Panc1 (cell line): Measurements from ENCODE around the gene TMEM204.

Source experiments
- POLR2AphosphoS5 ChIP-seq: IDR thresholded peaks from 2 replicates; pipeline ENCODE4 v1.6.1; 2012; ENCODE audit warnings: mild to moderate bottlenecking, low read depth, low read length, moderate library complexity
- REST ChIP-seq, 2 experiments: IDR thresholded peaks; 2 replicates each; pipeline ENCODE4 v1.6.1; 2011 to 2012; ENCODE audit warnings: low read depth in 2 of 2, control low read depth in 1 of 2, low read length in 1 of 2, mild to moderate bottlenecking in 1 of 2, moderate library complexity in 1 of 2; ENCODE audit not compliant: insufficient read depth in 1 of 2
- TCF7L2 ChIP-seq: IDR thresholded peaks from 2 replicates; pipeline ENCODE4 v1.6.1; 2011; ENCODE audit warnings: mild to moderate bottlenecking, low read depth, low read length, inconsistent platforms
- TF ChIP-seq, protein P1 (sequence below): fragments of 450-650 bp; IDR thresholded peaks from 2 replicates; pipeline ENCODE4 v1.5.1; 2017; ENCODE audit warnings: mild to moderate bottlenecking

DNA sequence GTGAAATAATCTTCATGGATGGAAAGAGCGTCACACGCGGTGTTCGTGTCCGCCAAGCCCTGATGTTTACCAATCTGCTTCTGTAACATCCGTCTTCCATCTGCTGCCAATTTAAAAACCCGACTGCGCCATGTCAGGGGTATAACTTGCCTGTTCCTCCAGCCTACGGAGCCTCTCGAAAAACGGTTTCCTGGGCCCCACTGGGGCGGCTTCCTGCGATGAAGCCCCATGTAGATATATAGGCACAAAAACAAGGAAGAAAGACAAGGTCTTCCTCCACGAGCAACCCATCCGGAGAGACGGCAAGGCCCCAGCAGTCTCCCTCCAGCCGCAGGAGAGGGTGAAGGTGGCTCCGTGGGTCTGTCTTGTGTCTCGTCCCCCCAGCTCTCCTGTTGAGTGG lies 44.8 kb upstream of the TMEM204 start, which contains the start of gene PTX4:
- TF ChIP-seq, protein P1, sequence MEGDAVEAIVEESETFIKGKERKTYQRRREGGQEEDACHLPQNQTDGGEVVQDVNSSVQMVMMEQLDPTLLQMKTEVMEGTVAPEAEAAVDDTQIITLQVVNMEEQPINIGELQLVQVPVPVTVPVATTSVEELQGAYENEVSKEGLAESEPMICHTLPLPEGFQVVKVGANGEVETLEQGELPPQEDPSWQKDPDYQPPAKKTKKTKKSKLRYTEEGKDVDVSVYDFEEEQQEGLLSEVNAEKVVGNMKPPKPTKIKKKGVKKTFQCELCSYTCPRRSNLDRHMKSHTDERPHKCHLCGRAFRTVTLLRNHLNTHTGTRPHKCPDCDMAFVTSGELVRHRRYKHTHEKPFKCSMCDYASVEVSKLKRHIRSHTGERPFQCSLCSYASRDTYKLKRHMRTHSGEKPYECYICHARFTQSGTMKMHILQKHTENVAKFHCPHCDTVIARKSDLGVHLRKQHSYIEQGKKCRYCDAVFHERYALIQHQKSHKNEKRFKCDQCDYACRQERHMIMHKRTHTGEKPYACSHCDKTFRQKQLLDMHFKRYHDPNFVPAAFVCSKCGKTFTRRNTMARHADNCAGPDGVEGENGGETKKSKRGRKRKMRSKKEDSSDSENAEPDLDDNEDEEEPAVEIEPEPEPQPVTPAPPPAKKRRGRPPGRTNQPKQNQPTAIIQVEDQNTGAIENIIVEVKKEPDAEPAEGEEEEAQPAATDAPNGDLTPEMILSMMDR = no peak
- TF ChIP-seq REST (IDR thresholded peaks at IDR 0.05; ENCODE audit: insufficient read depth in 1 of 2, low read depth in 2 of 2, low read length in 1 of 2) = no peak
- TF ChIP-seq POLR2AphosphoS5 = no peak
- TF ChIP-seq TCF7L2 = no peak
